GM15510 (cell line): Measurements from ENCODE around the gene CXorf49B.
"Not testable (repeated sequence)": the region's sequence is repeated elsewhere in the genome, so short reads cannot be mapped to it uniquely, and the experiment has no call there.

Experiments
- POLR2A ChIP-seq: IDR thresholded peaks from 3 replicates; pipeline ENCODE4 v1.6.1; 2011; ENCODE audit warnings: borderline replicate concordance; ENCODE audit not compliant: insufficient read length; ENCODE audit errors: extremely low read depth

CXorf49B gene

GRCh38 chrX:71763049-71763448 lies at the start of gene CXorf49B:
Gene CXorf49B (plus strand): TSS chrX:71763349. CDS start chrX:71763424, 75 bp downstream.
- TF ChIP-seq POLR2A = not testable (repeated sequence)

- not testable (repeated sequence) for TF ChIP-seq POLR2A
These were observed 45.0 kb upstream of the CXorf49B start, which contains the start of gene CXorf49 for GRCh38 chrX:71718185-71718584. Gene CXorf49 (minus strand): TSS chrX:71718285. CDS start chrX:71718151, 134 bp downstream.

DNA sequence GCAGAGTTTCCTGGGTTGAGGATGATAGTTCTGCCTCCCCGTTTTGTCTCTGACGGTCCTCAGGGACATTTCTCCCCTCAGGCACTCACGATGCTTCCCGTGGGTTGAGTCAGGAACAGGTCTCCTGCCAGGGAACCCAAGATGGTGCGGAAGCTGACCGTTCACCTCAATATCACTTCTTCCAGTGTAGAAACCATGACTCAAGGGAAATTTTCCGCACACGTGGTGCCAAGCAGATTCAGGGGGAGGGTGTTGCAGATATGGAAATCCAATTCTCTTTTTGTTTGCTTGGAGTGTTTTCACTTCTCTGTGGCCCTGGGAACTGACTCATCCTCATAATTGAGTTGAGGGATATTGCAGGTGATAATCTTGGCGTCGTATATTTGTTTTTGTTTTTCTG lies 46.7 kb downstream of the CXorf49B start:
- TF ChIP-seq POLR2A = no peak

- TF ChIP-seq POLR2A = no peak
These were observed 51.2 kb downstream of the CXorf49B start for GRCh38 chrX:71814123-71814912.

DNA sequence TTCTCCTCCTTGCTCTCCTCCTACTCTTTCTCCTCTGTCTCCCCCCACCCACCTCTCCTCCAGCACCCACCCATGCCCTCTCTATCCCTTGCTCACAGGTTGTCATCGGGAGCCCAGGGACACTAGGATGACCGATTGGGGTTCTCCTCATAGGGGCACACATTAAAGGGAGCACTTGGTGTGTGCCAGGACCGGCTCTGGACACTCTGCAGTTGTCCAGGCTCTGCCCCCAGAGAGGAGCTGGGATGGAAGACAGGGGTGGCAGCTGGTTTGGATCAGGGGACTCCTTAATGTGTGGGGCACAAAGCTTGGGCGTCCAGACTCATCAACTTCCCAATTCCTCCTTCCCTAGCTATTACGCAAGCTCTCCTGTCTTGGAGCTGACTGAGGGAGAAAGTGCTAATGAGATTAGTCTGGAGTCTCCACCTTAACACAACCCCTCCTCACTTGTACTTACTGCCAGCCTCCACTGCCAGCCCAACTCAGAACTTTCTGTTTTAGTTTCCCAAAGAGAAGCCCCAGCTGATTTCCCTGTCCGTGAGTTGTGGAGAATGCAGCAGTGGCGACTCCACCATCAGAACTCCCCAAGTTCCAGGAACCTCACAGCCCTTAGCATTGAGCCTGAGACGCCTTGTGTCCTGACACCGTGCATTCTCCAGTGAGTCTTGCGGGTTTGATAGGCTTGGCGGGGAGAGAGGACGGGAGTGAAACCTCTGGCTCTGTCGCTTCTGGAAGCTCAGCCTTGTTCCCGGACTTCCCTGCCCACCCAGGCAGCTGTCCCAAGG lies 52.2 kb downstream of the CXorf49B start:
- TF ChIP-seq POLR2A = no peak

DNA sequence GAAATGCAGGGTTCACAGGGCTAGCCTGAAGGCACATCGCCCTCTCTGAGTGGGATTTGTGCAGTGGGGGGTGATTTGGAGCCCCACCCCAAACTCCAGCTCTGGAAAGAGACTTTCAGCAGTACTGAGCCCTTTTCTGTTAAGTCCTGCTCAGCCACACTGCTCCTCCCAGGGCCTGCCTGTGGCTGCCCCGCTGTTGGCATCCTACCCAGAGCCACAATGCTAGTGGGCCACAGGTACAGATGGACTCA lies 52.7 kb downstream of the CXorf49B start:
- TF ChIP-seq POLR2A = no peak
